K562 (cell line): ENCODE data around the gene LCE2D. TPM values are rescaled to one million over a fixed set of nuclear protein-coding genes. Genes with fewer than 3 reads are reported as not detected.

Source experiments
- ATAC-seq: fragments of 200-7000 bp; cut with Tn5 transposase; 3 replicates; pipeline ENCODE4 v1.9.1; 2020; ENCODE audit warnings: moderate library complexity
- BruUV-seq: library from RNA; stranded (reverse); fragments of 400-500 nt; replicated peaks from 2 replicates; lab custom pipeline; 2021; lab: Mats Ljungman, UMichigan
- CTCF ChIA-PET: fragments of 300-600 bp; formaldehyde crosslinking; extraction: SDS; loops from one replicate; lab custom pipeline; 2021; ENCODE audit warnings: low intra/inter-chr PET ratio; lab: Yijun Ruan, JAX
- POLR2A ChIA-PET: fragments of 300-600, 350-650 bp; sonication (Branson Sonifier 250); formaldehyde crosslinking; extraction: SDS; loops from one replicate; lab custom pipeline; 2021; ENCODE audit warnings: antibody characterized with exemption, inconsistent platforms; lab: Yijun Ruan, JAX
- DNase-seq, 4 experiments: peaks; one replicate each; pipeline versions ENCODE4 v3.0.0 to v3.0.0-alpha.2; 2011 to 2018; ENCODE audit warnings: low spot score in 3 of 4, mixed read lengths in 3 of 4; ENCODE audit errors: extremely low read depth in 1 of 4
- FAIRE-seq: peaks from 2 replicates; lab custom pipeline; 2011; peaks lifted over from hg19 to GRCh38; lab: Jason Lieb, UNC
- H2AFZ ChIP-seq: 2 replicates; pipeline ENCODE4 v1.6.0; 2011; ENCODE audit warnings: low read depth, low read length, control low read depth, inconsistent platforms
- H3K27ac ChIP-seq: fragments of 200-600 bp; 3 replicates; pipeline ENCODE4 v1.8.0; 2011; ENCODE audit warnings: low read depth, mild to moderate bottlenecking, control low read depth, inconsistent platforms, low read length, moderate library complexity, mixed read lengths; ENCODE audit errors: extremely low read depth
- H3K27me3 ChIP-seq, 2 experiments: fragments of 300-600 bp in 1 of 2; 2 replicates in 1 of 2; 3 replicates in 1 of 2; pipeline versions ENCODE4 v1.6.0 to v1.8.0; 2011; ENCODE audit warnings: inconsistent platforms in 2 of 2, low read length in 2 of 2, mild to moderate bottlenecking in 1 of 2, mixed read lengths in 1 of 2, moderate library complexity in 1 of 2; ENCODE audit not compliant: control insufficient read depth in 2 of 2, insufficient read depth in 2 of 2
- H3K36me3 ChIP-seq: fragments of 300-600 bp; 3 replicates; pipeline ENCODE4 v1.8.0; 2011; ENCODE audit warnings: mild to moderate bottlenecking, low read length, inconsistent platforms; ENCODE audit not compliant: control insufficient read depth, insufficient read depth
- H3K4me1 ChIP-seq, 2 experiments: fragments of 200-600 bp in 1 of 2; replicated peaks in 1 of 2; 2 replicates in 1 of 2; 3 replicates in 1 of 2; pipeline versions ENCODE4 v1.5.1 to v1.8.0; 2011; ENCODE audit warnings: inconsistent platforms in 2 of 2, low read length in 2 of 2, mild to moderate bottlenecking in 1 of 2, mixed read lengths in 1 of 2, moderate library complexity in 1 of 2; ENCODE audit not compliant: control insufficient read depth in 2 of 2, insufficient read depth in 2 of 2
- H3K4me2 ChIP-seq: 2 replicates; pipeline ENCODE4 v1.6.1; 2011; ENCODE audit warnings: low read length, control low read depth, inconsistent platforms, mixed read lengths; ENCODE audit not compliant: insufficient read depth
- H3K4me3 ChIP-seq: fragments of 200-600 bp; sonication (generic), shearing (Covaris generic); 2 replicates; pipeline ENCODE4 v1.5.1; 2016; ENCODE audit warnings: control low read depth, inconsistent platforms
- H3K79me2 ChIP-seq: fragments of 200-600 bp; 3 replicates; pipeline ENCODE4 v1.8.0; 2011; ENCODE audit warnings: low read length, inconsistent platforms; ENCODE audit not compliant: control insufficient read depth, insufficient read depth
- H3K9ac ChIP-seq, 2 experiments: 2 replicates each; pipeline versions ENCODE4 v1.6.0 to v1.6.1; 2011; ENCODE audit warnings: low read depth in 2 of 2, low read length in 2 of 2, control low read depth in 1 of 2, inconsistent platforms in 1 of 2, mild to moderate bottlenecking in 1 of 2, mixed read lengths in 1 of 2; ENCODE audit not compliant: insufficient read depth in 1 of 2
- H3K9me1 ChIP-seq: one replicate; pipeline ENCODE4 v1.6.0; 2011; ENCODE audit warnings: inconsistent platforms, mild to moderate bottlenecking, low read length, moderate library complexity; ENCODE audit not compliant: control insufficient read depth, insufficient read depth
- H3K9me3 ChIP-seq: replicated peaks from 2 replicates; pipeline ENCODE4 v1.5.1; 2011; ENCODE audit warnings: low read depth, low read length, inconsistent platforms; ENCODE audit not compliant: control insufficient read depth, insufficient read depth
- H4K20me1 ChIP-seq: replicated peaks from 2 replicates; pipeline ENCODE4 v1.6.1; 2011; ENCODE audit warnings: low read length, inconsistent platforms, mixed read lengths; ENCODE audit not compliant: control insufficient read depth, insufficient read depth
- GATA2 ChIP-seq: sonication (generic); formaldehyde crosslinking; IDR thresholded peaks from 2 replicates; pipeline ENCODE4 v1.4.0; 2020; ENCODE audit warnings: mild to moderate bottlenecking, missing genetic modification reagents
- HIVEP1 ChIP-seq: fragments of 250-450 bp; sonication (Bioruptor Pico); IDR thresholded peaks from 2 replicates; pipeline ENCODE4 v1.4.0; 2020; ENCODE audit warnings: mild to moderate bottlenecking
- OTX1 ChIP-seq: fragments of 450-650 bp; formaldehyde crosslinking; IDR thresholded peaks from 2 replicates; pipeline ENCODE4 v1.4.0; 2022; ENCODE audit warnings: mild to moderate bottlenecking
- SNIP1 ChIP-seq: fragments of 450-650 bp; IDR thresholded peaks from 2 replicates; pipeline ENCODE4 v1.7.1; 2017; ENCODE audit warnings: low read depth, mild to moderate bottlenecking
- SRF ChIP-seq, 2 experiments: fragments of 250-450, 450-650 bp in 1 of 2; sonication (Bioruptor Pico) in 1 of 2; sonication (generic) in 1 of 2; formaldehyde crosslinking; IDR thresholded peaks; 2 replicates each; pipeline versions ENCODE4 v1.5.0 to v1.5.1; 2020 to 2022; ENCODE audit warnings: mild to moderate bottlenecking in 1 of 2, missing genetic modification reagents in 1 of 2
- SUPT5H ChIP-seq: fragments of 450-650 bp; IDR thresholded peaks from 2 replicates; pipeline ENCODE4 v1.6.1; 2016
- TAF9B ChIP-seq: fragments of 450-650 bp; IDR thresholded peaks from 2 replicates; pipeline ENCODE4 v1.6.1; 2018; ENCODE audit warnings: mild to moderate bottlenecking; ENCODE audit not compliant: partially characterized antibody
- ZBTB2 ChIP-seq: fragments of 450-650 bp; IDR thresholded peaks from 2 replicates; pipeline ENCODE4 v1.6.1; 2016; ENCODE audit warnings: antibody characterized with exemption
- ZNF12 ChIP-seq: sonication (generic); formaldehyde crosslinking; IDR thresholded peaks from 2 replicates; pipeline ENCODE4 v1.4.0; 2020; ENCODE audit warnings: mild to moderate bottlenecking, missing genetic modification reagents
- WGBS: fragments of 100-300 bp; shearing (Covaris generic); methylation state at CpG from one replicate; pipeline ENCODE4 v1.1.6; 2016; ENCODE audit warnings: low coverage, mixed read lengths; ENCODE audit not compliant: insufficient coverage; ENCODE audit errors: missing lambda C conversion rate; 5-methylcytosine and 5-hydroxymethylcytosine counted together
- in situ Hi-C: fragments of 300-500 bp; cut with MboI; formaldehyde crosslinking; loops from 4 replicates; pipeline ENCODE4 v1.15.0; 2018; ENCODE audit warnings: inconsistent platforms, mixed read lengths
- intact Hi-C: fragments of 100-400 bp; cut with micrococcal nuclease; formaldehyde crosslinking; loops from 2 replicates; pipeline ENCODE4 v1.14.2; 2022
- polyA plus RNA-seq, 8 experiments: library from polyadenylated mRNA; depleted of rRNA in 4 of 8; stranded (reverse) in 5 of 8; unstranded in 3 of 8; fragments of >200 nt; fragmentation: Nextera tagmentation in 2 of 8; fragmentation: Illumina TruSeq in 1 of 8; extraction: Ambion mirVana in 2 of 8; extraction: Trizol in 1 of 8; gene quantifications; 2 replicates each; pipeline versions ENCODE4 v1.2.1 to v1.2.3, GENCODE V29; 2011 to 2014; ENCODE audit warnings: inconsistent platforms in 1 of 8, missing spikeins in 1 of 8
- total RNA-seq, 7 experiments: library from RNA; depleted of rRNA in 6 of 7; stranded (reverse); fragments of >200 nt in 6 of 7; fragmentation: Illumina TruSeq in 2 of 7; extraction: Trizol in 2 of 7; gene quantifications; 2 replicates each; pipeline versions ENCODE4 v1.2.1 to v1.2.3, GENCODE V29; 2011 to 2021; ENCODE audit warnings: low replicate concordance in 1 of 7

The LCE2D gene
- total and polyA plus RNA-seq, 9 of the 15 experiments (the other 6 are each of a cell fraction or from before 2014, with no cell fraction given) = not detected

GRCh38 chr1:152622803-152623202 lies 40.4 kb upstream of the LCE2D start, which contains the start of gene LCE3A:
LCE3A (minus strand) TSS chr1:152623103; CDS start chr1:152623103, 0 bp downstream.
- ChIA-PET CTCF (no interaction called here), POLR2A (interaction anchor here (1.3 kb wide), 1 partner anchor 30 kb away, joined by 5 read pairs; no protein-coding TSS in a partner anchor)
- Histone ChIP-seq H3K9me3 (no peaks in the 10 kb centered on the region), H3K4me3 (no peak within 1 kb of the TSS), H3K27ac (no peak within 1 kb of the TSS), H3K9ac (no peak within 1 kb of the TSS), H3K27me3 (no peaks in the 10 kb centered on the region), H4K20me1 (0 out of 2 replicates have a peak, but pooled peaks cover 6% of the 10 kb centered on the region), H3K4me2 (no peak within 1 kb of the TSS), H3K79me2 (no peaks in the 10 kb centered on the region), H2AFZ (no peak within 1 kb of the TSS), H3K4me1 (peaks cover 0 to 9% of the 10 kb centered on the region in 2 experiments; a peak in 2 of 5 replicates), H3K36me3 (no peaks in the 10 kb centered on the region), H3K9me1 (no peaks in the 10 kb centered on the region)
- intact Hi-C loops (no loop called here), in situ Hi-C loops (no loop called here)
- FAIRE-seq = no peak
- no peak for DNase-seq
- no TSS peak for BruUV-seq
- ATAC-seq = no peak
- 0% methylated on average over 10 of the region's 10 CpGs for WGBS
- no peak for TF ChIP-seq SRF (CRISPR knock-in tag; IDR thresholded peaks at IDR 0.05)
- TF ChIP-seq OTX1 = no peak
- TF ChIP-seq HIVEP1 (CRISPR knock-in tag) = no peak
- TF ChIP-seq SNIP1 = no peak
- no peak for TF ChIP-seq GATA2 (CRISPR knock-in tag)
- TF ChIP-seq ZBTB2 = no peak
- no peak for TF ChIP-seq SUPT5H
- TF ChIP-seq TAF9B = no peak
- TF ChIP-seq ZNF12 = no peak
